ENCODE measurements around the gene MMP7. TPM values are rescaled to one million over a fixed set of nuclear protein-coding genes. Genes with fewer than 3 reads are reported as not detected.
A peak's percentile ranks its signal among the peaks of the same experiment; 100 is the strongest.

Gene MMP7
- polyA plus RNA-seq, 1 of the 3 experiments (the other 2 are of a cell fraction): 0.13 TPM

DNA sequence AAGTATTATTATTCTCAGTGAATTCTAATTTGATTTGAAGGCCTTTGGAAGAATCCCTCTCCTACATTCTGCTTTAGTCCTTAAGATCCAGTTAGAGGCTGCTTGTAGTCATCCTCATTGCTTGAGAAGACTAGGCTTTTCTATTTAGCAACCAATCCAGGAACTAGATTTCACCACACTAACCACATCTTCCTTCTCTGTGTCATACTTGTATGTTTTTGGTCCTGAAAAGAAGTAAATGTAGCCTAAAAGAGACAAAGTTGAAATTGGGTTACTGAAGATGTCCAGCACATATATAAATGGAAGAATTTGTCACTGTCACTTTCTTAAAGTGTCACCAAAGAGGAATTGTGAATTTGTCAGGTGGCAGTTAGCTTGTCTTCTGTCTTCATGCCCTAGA, 46.6 kb upstream of the MMP7 start:
- CTCF ChIA-PET: no interaction called here
- TF ChIP-seq JUND (IDR thresholded peaks at IDR 0.05) (no peak), TAF1 (IDR thresholded peaks at IDR 0.05; ENCODE audit: borderline replicate concordance, low read depth, low read length) (no peak), NRF1 (IDR thresholded peaks at IDR 0.05; ENCODE audit: low read depth, low read length) (no peak), RXRA (IDR thresholded peaks at IDR 0.05; ENCODE audit: borderline replicate concordance, low read depth) (no peak), SMC3 (IDR thresholded peaks at IDR 0.05; ENCODE audit: low read depth, low read length) (no peak), EZH2phosphoT487 (IDR thresholded peaks at IDR 0.05; ENCODE audit: borderline replicate concordance, low read depth) (no peak), FOSL2 (IDR thresholded peaks at IDR 0.05; ENCODE audit: borderline replicate concordance, low read depth) (no peak), MXI1 (IDR thresholded peaks at IDR 0.05; ENCODE audit: low read depth, low read length) (no peak)
- TF ChIP-seq, protein P1, sequence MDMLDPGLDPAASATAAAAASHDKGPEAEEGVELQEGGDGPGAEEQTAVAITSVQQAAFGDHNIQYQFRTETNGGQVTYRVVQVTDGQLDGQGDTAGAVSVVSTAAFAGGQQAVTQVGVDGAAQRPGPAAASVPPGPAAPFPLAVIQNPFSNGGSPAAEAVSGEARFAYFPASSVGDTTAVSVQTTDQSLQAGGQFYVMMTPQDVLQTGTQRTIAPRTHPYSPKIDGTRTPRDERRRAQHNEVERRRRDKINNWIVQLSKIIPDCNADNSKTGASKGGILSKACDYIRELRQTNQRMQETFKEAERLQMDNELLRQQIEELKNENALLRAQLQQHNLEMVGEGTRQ (IDR thresholded peaks at IDR 0.05; ENCODE audit: borderline replicate concordance, low read depth, low read length): no peak
- TF ChIP-seq, protein P2, sequence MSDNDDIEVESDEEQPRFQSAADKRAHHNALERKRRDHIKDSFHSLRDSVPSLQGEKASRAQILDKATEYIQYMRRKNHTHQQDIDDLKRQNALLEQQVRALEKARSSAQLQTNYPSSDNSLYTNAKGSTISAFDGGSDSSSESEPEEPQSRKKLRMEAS (IDR thresholded peaks at IDR 0.05; ENCODE audit: low read depth): no peak
- TF ChIP-seq, protein P3, sequence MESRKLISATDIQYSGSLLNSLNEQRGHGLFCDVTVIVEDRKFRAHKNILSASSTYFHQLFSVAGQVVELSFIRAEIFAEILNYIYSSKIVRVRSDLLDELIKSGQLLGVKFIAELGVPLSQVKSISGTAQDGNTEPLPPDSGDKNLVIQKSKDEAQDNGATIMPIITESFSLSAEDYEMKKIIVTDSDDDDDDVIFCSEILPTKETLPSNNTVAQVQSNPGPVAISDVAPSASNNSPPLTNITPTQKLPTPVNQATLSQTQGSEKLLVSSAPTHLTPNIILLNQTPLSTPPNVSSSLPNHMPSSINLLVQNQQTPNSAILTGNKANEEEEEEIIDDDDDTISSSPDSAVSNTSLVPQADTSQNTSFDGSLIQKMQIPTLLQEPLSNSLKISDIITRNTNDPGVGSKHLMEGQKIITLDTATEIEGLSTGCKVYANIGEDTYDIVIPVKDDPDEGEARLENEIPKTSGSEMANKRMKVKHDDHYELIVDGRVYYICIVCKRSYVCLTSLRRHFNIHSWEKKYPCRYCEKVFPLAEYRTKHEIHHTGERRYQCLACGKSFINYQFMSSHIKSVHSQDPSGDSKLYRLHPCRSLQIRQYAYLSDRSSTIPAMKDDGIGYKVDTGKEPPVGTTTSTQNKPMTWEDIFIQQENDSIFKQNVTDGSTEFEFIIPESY (IDR thresholded peaks at IDR 0.05; ENCODE audit: borderline replicate concordance, low read depth): no peak

DNA sequence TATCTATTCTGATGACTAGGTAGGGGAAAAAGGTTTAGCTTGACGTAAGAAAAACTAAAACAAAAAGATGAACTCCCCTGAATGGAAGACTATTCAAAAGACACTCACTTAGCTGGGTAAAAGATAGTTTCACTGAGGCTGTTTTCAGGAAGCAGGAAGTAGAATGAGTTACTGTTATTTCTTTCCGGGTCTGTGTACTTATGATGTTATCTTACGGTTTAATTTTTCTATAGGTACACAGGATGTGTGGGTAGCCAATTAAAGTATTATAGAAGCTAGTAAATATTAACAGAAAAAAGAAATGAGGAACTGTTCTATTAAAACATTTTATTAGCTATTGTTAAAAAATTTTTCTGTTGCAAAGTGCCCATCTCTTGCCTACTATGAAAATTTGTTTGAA, 45.8 kb upstream of the MMP7 start:
- no peak overlapping the region for H3K4me3 ChIP-seq (ENCODE audit: low read depth in 2 of 2, low read length in 1 of 2)
- 65% methylated on average over 3 of the region's 3 CpGs for WGBS (ENCODE audit: low lambda C conversion rate)
- H3K9ac ChIP-seq: no peak overlapping the region
- no peaks in the 10 kb centered on the region for H3K36me3 ChIP-seq (replicated peaks in 1 of 2; ENCODE audit: control insufficient read depth in 1 of 2, insufficient read depth in 2 of 2, low read length in 1 of 2)
- no peak overlapping the region for H3K27ac ChIP-seq (ENCODE audit: low read depth in 2 of 2, low read length in 1 of 2)
- no peaks in the 10 kb centered on the region for H3K27me3 ChIP-seq (ENCODE audit: insufficient read depth)
- peak overlapping the region; percentile 7; the same call in 1 of the 2 replicates for H2AFZ ChIP-seq (ENCODE audit: low read depth)
- H3K79me2 ChIP-seq (ENCODE audit: insufficient read depth): no peaks in the 10 kb centered on the region
- H3K4me2 ChIP-seq: no peak overlapping the region
- ChIA-PET CTCF (no interaction called here), POLR2A (no interaction called here)
- TF ChIP-seq RFX5 (IDR thresholded peaks at IDR 0.05; ENCODE audit: low read length): no peak
- no peak for TF ChIP-seq FOXJ3 (CRISPR knock-in tag; IDR thresholded peaks at IDR 0.05)
- TF ChIP-seq TEAD4 (IDR thresholded peaks at IDR 0.05; ENCODE audit: borderline replicate concordance, insufficient read depth): no peak
- no peak for TF ChIP-seq RXRA (IDR thresholded peaks at IDR 0.05; ENCODE audit: borderline replicate concordance, low read depth)
- TF ChIP-seq, protein P4, sequence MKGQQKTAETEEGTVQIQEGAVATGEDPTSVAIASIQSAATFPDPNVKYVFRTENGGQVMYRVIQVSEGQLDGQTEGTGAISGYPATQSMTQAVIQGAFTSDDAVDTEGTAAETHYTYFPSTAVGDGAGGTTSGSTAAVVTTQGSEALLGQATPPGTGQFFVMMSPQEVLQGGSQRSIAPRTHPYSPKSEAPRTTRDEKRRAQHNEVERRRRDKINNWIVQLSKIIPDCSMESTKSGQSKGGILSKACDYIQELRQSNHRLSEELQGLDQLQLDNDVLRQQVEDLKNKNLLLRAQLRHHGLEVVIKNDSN (IDR thresholded peaks at IDR 0.05; ENCODE audit: borderline replicate concordance, low read depth): no peak
- TF ChIP-seq NRF1 (IDR thresholded peaks at IDR 0.05; ENCODE audit: low read depth, low read length): no peak
- no peak for TF ChIP-seq YY1 (IDR thresholded peaks at IDR 0.05; ENCODE audit: low read depth)
- no peak for TF ChIP-seq CHD2 (IDR thresholded peaks at IDR 0.05; ENCODE audit: low read length, partially characterized antibody)
- no peak for TF ChIP-seq GATA2 (CRISPR knock-in tag; IDR thresholded peaks at IDR 0.05)
- no peak for TF ChIP-seq RCOR1 (IDR thresholded peaks at IDR 0.05; ENCODE audit: low read length)
- TF ChIP-seq, protein P5, sequence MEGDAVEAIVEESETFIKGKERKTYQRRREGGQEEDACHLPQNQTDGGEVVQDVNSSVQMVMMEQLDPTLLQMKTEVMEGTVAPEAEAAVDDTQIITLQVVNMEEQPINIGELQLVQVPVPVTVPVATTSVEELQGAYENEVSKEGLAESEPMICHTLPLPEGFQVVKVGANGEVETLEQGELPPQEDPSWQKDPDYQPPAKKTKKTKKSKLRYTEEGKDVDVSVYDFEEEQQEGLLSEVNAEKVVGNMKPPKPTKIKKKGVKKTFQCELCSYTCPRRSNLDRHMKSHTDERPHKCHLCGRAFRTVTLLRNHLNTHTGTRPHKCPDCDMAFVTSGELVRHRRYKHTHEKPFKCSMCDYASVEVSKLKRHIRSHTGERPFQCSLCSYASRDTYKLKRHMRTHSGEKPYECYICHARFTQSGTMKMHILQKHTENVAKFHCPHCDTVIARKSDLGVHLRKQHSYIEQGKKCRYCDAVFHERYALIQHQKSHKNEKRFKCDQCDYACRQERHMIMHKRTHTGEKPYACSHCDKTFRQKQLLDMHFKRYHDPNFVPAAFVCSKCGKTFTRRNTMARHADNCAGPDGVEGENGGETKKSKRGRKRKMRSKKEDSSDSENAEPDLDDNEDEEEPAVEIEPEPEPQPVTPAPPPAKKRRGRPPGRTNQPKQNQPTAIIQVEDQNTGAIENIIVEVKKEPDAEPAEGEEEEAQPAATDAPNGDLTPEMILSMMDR (IDR thresholded peaks at IDR 0.05): no peak
- TF ChIP-seq RAD21 (IDR thresholded peaks at IDR 0.05; ENCODE audit: low read length): no peak
- no peak for TF ChIP-seq FOXM1 (IDR thresholded peaks at IDR 0.05; ENCODE audit: low read depth)
- TF ChIP-seq, protein P6, sequence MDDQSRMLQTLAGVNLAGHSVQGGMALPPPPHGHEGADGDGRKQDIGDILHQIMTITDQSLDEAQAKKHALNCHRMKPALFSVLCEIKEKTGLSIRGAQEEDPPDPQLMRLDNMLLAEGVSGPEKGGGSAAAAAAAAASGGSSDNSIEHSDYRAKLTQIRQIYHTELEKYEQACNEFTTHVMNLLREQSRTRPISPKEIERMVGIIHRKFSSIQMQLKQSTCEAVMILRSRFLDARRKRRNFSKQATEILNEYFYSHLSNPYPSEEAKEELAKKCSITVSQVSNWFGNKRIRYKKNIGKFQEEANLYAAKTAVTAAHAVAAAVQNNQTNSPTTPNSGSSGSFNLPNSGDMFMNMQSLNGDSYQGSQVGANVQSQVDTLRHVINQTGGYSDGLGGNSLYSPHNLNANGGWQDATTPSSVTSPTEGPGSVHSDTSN (IDR thresholded peaks at IDR 0.05): no peak
- no peak for TF ChIP-seq FOSL2 (IDR thresholded peaks at IDR 0.05; ENCODE audit: borderline replicate concordance, low read depth)
- no peaks in the 10 kb centered on the region for H3F3A ChIP-seq (replicated peaks; ENCODE audit: insufficient read depth)
- H3K9me2 ChIP-seq: no peaks in the 10 kb centered on the region
- no peaks in the 10 kb centered on the region for H3K9me3 ChIP-seq
- no peaks in the 10 kb centered on the region for H4K20me1 ChIP-seq (ENCODE audit: insufficient read depth)
- peaks cover 0 to 8% of the 10 kb centered on the region in 2 experiments; a peak in 1 of 4 replicates for H3K4me1 ChIP-seq (ENCODE audit: control insufficient read depth in 1 of 2, insufficient read depth in 2 of 2, low read depth in 1 of 2, low read length in 1 of 2)
- DNase-seq: no peak

More for the DNA sequence above, 46.6 kb upstream of the MMP7 start:
- H3K4me3 ChIP-seq (ENCODE audit: low read depth in 2 of 2, low read length in 1 of 2): no peak overlapping the region
- POLR2A ChIA-PET: no interaction called here
- H3K9me3 ChIP-seq: no peaks in the 10 kb centered on the region
- no peak overlapping the region for H2AFZ ChIP-seq (ENCODE audit: low read depth)
- no peak overlapping the region for H3K27ac ChIP-seq (ENCODE audit: low read depth in 2 of 2, low read length in 1 of 2)
- peaks cover 0 to 8% of the 10 kb centered on the region in 2 experiments; a peak in 1 of 4 replicates for H3K4me1 ChIP-seq (ENCODE audit: control insufficient read depth in 1 of 2, insufficient read depth in 2 of 2, low read depth in 1 of 2, low read length in 1 of 2)
- H3K27me3 ChIP-seq (ENCODE audit: insufficient read depth): no peaks in the 10 kb centered on the region
- no peaks in the 10 kb centered on the region for H3K79me2 ChIP-seq (ENCODE audit: insufficient read depth)
- no peak overlapping the region for H3K9ac ChIP-seq
- H3K4me2 ChIP-seq: no peak overlapping the region
- H3K36me3 ChIP-seq (replicated peaks in 1 of 2; ENCODE audit: control insufficient read depth in 1 of 2, insufficient read depth in 2 of 2, low read length in 1 of 2): no peaks in the 10 kb centered on the region
- no peaks in the 10 kb centered on the region for H3K9me2 ChIP-seq
- no peaks in the 10 kb centered on the region for H4K20me1 ChIP-seq (ENCODE audit: insufficient read depth)
- no peaks in the 10 kb centered on the region for H3F3A ChIP-seq (replicated peaks; ENCODE audit: insufficient read depth)
- no peak for DNase-seq

Data from SK-N-SH (cell line).